Astrocyte of the hippocampus (primary cell): ENCODE data around the gene SMIM35.
A peak's percentile ranks its signal among the peaks of the same experiment; 100 is the strongest.
"Not testable (repeated sequence)": the region's sequence is repeated elsewhere in the genome, so short reads cannot be mapped to it uniquely, and the experiment has no call there.

Source experiments
- DNase-seq: peaks from one replicate; pipeline ENCODE4 v3.0.0; 2011; ENCODE audit warnings: low read depth, low spot score

SMIM35 gene

GRCh38 chr11:118033443-118033842 is 53.3 kb downstream of the SMIM35 start:
- no peak for DNase-seq

- no peak for DNase-seq
Observed at GRCh38 chr11:118028626-118029025, 58.1 kb downstream of the SMIM35 start.

- no peak for DNase-seq
Observed at GRCh38 chr11:118027694-118028093, 59.1 kb downstream of the SMIM35 start.

DNA sequence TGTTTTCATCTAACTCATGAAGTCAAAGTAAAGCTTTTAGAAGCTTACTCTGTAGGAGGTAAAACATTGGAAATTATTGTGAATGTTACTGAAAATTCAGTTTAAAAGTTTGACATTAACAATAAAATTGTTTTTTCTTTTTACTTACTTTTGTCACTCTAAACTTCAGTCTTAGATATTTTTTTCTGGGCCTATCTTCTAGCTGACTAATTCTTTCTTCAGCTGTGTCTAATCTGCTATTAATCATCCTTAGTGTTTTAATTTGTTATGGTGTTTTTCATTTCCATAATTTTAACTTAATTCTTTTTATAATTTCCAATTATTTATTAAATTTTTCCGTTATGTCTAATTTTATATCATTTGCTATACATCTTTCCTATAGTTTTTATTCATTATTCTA is 65.6 kb downstream of the SMIM35 start:
- no peak for DNase-seq

- DNase-seq = no peak
Observed at GRCh38 chr11:118018401-118018800, 68.4 kb downstream of the SMIM35 start.

DNA sequence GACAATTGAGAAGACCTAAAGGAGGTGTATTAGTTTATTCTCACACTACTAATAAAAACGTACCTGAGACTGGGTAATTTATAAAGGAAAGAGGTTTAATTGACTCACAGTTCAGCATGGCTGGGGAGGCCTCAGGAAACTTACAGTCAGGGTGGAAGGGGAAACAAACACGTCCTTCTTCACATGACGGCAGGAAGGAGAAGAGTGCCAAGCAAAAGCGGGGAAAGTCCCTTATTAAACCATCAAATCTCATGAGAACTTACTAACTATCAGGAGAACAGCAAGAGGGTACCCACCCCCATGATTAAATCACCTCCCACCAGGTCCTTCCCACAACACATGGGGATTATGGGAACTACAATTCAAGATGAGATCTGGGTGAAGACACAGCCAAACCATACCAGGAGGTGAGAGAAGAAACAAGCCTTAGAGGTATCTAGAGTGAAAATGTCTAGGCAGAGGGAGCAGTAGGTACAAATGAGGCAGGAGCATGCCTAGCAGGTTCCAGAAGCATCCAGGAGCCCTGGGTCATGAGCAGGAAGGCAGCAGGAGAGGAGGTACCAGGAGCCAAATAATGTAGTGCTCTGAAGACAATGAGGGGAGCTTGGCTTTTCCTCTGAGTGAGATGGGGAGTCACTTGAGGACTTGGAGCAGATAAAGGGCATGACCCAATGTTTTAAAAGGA is 69.0 kb downstream of the SMIM35 start:
- DNase-seq = no peak

- no peak for DNase-seq
Observed at GRCh38 chr11:118017111-118017510, 69.7 kb downstream of the SMIM35 start.

- no peak for DNase-seq
Observed at GRCh38 chr11:118016104-118016503, 70.7 kb downstream of the SMIM35 start.

GRCh38 chr11:118015385-118015841 is 71.3 kb downstream of the SMIM35 start:
- DNase-seq = no peak

DNA sequence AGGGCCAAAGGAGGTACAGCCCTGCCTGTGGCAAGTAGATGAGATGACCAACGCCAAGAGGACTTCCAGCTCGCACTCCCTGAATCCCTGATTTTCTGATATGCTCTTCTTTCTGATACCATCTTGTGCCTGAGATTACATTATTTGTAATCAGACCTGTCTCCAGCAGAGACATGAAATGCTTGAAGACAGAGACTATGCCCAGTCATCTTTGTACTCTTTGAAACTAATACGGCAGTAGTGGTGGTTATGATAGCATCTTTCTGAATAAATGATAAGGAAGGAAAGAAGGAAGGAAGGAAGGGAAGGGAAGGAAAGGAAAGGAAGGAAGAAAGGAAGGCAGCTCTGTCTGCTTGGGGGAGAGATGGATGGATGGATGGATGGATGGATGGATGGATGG is 72.7 kb downstream of the SMIM35 start:
- no peak for DNase-seq

- DNase-seq = peak; percentile 33
Observed at GRCh38 chr11:118012083-118012669, 74.6 kb downstream of the SMIM35 start.

- no peak for DNase-seq
Observed at GRCh38 chr11:118010738-118011461, 75.9 kb downstream of the SMIM35 start.

DNA sequence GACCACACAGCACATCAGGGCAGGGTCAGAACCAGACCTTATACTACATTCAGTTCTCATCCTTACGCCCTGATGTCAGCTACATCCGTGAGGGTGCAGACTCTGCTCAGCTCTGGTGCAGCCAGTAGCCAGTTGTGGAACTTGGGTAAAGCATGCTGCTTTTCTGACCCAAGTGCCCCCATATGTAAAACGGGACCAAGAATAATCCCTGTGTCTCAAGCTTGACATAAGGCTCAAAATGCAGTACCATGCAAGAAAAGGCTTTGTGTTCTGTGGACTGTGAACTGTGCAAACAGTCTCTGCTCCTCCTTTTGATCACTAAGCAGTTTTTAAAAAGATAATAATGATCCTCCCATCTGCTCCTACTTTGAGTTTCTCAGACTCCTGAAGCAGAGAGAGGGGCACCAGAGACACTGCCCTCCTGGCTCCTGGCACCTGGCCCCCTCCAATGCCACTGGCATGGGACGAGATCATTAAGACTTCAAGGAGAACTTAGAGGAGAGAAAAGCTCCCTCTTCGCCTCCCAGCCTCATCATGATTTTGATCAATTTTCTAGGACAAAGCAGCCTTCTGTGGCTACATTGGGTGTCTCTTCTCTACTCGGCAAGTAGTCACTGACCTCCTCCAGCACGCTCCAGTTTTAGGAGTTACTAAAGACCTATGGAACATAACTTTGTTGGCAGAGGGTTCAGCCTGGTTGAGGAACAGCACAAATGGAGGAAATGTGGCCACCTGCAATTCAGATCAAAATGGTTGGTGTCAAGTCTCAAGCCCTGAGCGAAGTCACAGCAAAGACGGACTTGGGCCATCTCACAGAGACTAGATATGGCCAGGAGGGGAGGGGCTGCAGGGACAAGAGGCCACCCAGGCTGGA is 76.7 kb downstream of the SMIM35 start:
- DNase-seq = no peak

DNA sequence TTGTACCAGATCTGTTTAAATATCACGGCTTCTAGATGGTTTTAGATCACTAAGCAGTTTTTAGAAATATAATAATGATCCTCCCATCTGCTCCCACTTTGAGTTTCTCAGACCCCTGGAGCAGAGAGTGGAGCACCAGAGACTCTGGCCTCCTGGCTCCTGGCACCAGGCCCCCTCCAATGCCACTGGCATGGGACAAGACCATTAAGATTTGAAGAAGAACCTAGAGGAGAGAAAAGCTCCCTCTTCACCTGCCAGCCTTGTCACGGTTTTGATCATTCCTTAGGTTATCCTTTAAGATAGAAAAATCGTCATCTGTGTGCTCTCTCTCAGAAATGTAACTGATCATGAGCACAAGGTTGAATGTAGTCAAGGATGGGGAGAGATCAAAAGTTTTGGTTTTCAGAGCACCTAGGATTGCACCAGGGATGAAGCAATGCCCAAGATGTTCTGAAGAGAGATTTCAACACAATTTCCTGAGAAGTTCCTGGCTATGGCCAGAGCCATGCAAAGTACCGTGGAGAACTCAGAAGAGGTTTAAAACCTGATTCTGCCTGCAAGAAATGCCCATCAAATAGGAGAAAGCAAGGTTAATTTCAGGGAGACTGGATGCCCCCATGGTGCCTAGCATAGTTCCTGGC is 78.4 kb downstream of the SMIM35 start:
- no peak for DNase-seq

GRCh38 chr11:118007563-118008270 is 79.0 kb downstream of the SMIM35 start:
- DNase-seq = not testable (repeated sequence)

DNA sequence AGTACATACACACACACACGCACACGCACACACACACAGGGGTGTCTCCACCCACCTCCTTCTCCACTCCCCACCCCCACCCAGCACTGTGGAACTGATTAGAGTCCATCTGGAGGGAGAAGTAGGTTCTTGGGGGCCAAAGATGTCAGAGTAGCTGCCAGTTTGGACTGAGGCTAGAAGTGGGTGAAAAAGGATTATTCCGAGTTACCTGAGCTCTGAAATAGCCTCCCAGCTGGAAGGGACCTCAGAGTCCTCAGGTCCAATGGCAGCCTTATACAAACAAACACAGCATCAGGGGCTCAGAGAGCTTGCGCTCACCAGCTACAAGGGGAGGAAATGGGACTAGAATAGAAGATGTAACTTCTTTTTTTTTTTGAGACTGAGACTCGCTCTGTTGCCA is 79.7 kb downstream of the SMIM35 start:
- no peak for DNase-seq

DNA sequence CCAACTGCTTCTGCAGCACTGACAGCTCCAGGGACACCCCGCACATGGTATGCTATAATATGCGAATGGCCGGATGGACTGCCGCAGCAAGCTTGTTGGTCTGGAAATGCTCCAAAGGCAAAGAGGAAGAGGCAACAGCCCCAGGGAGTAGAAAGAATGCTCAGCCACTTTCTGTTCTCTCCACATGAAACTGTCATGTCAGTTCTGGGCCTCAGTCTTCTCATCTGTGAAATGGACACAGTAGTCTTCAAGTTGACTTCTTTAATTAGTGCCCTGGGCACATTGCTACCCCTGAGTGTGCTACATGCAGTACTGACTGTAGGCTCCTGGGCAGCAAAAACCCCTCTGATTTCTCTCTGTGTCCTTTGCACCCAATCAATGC is 80.6 kb downstream of the SMIM35 start:
- DNase-seq = no peak

DNA sequence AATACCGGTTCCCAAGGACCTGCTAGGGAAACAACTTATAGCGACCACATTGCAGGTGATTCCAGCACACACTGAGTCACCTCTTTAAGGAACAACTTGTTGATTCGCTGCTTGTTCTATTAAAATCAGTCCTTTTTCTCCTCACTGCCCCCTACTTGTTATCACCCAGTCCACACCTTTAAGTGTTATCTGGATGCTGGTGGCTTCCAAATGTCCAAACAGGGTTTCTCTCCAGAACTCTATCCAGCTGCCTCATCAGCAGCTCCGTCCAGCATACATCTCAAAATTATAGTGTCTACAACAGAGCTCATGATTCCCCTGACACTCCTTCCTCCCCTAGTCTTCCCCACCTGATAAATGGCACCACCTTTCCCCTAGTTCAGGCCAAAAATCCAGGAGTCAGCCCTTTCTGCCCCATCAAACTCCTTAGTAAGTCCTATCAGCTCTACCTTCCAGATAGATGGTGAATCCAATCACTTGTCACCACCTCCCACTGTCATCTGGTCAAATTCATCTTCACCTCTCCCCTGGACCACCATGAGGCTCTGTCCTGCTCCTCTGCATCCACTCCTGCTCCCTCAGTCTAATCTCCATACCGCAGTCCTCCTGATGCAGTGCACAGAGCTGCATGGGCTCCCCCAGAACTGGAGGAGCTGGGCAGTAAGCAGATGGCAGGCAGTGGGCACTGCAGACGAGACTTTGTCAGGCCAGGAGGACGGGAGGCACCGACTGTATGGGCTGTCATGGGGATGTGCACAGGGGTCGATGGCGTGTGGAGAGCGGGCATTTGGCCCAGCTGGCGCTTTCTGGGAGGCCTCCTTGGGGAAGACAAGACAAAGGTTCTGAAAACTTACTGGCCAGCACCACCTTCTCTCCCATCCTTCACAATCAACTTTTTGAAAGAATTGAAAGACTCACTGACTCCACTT is 81.3 kb downstream of the SMIM35 start:
- no peak for DNase-seq

DNA sequence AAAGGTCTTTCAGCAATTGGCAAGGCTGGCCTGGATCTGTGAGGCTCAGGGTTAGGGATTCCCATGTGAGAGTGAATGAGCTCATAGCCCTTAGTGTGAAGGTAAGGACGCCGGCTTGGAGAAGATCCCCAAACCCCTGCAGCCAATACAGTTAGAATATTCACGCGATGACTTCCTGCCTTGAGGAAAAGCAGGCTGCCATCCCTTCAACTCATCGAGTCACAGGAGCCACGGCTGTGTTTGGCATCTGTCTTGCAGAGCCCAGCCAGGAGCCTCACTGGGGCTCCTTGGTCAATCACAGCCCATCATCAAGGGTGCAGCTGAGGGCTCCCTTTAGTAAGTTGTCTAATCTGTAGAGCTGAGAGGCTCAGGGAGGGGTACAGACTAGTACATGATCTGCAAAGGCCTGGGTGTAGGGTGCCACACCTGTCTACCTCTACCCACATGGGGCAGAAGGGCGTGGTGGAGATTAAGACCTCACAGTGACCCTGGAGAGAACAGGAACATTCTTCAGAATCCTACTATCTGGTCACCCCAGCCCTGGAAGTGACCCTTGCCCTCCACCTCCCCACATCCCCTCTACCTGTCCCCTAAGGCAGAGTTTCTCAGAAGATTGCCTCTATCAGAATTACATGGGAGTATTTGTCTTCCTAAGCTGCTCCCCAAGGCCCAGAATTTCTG is 82.1 kb downstream of the SMIM35 start:
- no peak for DNase-seq
